GM19395 (cell line): Measurements from ENCODE around the gene TLR9.
A peak's percentile ranks its signal among the peaks of the same experiment; 100 is the strongest.
"Not testable (repeated sequence)": the region's sequence is repeated elsewhere in the genome, so short reads cannot be mapped to it uniquely, and the experiment has no call there.

Source experiments
- ATAC-seq: cut with Tn5 transposase; IDR thresholded peaks from one replicate; pipeline ENCODE4 v1.9.1; 2021; ENCODE audit warnings: mild to moderate bottlenecking, moderate library complexity; ENCODE audit not compliant: unreplicated experiment

TLR9 gene

GRCh38 chr3:52197499-52197841 lies 28.0 kb downstream of the TLR9 start:
- ATAC-seq: peak; percentile 29

DNA sequence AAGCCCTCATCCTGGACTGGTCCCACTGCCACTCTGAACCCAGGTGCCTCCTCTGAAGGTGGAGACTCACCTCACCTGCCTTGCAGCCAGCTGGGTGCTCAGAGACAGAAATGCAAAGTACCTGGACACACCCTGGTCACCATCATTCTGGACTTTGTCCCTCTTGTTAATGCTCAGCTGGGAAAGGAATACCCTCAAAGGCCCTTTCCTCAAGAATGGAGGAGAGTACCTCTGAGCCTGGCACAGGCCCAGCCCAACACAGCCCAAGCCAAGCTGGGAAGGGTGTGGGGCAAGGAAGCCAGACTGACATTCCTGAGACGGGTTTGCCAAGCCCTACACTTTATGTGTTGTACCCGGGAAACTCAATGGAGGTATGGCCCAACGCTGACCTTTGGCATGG lies 28.5 kb downstream of the TLR9 start:
- ATAC-seq: no peak

DNA sequence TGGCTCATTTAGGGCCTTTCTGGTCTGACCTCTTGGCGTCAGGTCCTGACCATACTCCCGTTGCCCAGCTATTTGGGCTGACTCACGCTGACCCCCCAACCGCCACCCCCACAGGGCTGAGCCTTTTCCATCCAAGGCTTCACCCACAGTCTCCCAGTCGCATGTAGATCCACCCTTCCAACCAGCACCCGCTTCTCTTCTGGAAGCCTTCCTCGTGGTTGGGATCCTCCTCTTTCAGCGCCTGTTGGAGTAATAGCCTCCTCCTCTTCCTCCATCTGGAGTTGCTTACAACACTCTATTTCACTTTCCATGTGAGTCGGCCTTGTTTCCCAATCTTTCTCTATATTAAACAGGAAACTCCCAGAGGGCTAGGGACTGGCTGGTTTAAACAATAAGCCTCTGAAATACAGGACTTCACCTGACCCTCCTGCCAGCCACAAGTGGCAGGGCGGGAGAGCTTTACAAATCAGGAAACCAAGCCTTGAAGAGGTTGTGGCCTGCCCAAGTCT lies 29.6 kb downstream of the TLR9 start:
- ATAC-seq: no peak

DNA sequence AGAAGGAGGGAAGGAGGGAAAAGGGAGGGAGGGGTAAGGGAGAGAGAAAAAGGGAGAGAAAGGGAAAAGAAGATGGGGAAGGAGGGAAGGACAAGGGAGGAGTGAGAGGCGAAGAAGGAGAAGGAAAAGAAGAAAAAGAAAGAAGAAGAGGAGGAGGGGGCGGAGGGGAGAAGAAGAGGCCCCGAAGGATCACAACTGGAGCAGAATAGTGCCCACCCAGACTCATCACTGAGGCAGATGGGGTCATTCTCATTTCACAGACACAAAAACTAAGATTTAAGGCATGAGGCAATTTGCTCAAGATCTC lies 30.2 kb downstream of the TLR9 start:
- ATAC-seq: no peak

- no peak for ATAC-seq
These were observed 30.8 kb downstream of the TLR9 start for GRCh38 chr3:52194485-52195290.

DNA sequence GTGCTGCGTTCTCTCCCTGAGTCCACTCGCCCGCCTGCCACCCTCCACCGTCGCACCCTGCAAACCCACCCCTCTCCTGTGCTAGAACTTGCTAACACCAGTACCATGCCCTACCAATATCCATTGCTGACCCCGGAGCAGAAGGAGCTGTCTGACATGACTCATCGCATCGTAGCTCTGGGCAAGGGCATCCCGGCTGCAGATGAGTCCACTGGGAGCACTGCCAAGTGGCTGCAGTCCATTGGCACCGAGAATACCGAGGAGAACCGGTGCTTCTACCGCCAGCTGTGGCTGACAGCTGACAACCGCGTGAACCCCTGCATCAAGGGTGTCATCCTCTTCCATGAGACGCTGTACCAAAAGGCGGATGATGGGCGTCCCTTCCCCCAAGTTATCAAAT lies 32.4 kb downstream of the TLR9 start:
- ATAC-seq: no peak

GRCh38 chr3:52191663-52192062 lies 33.8 kb downstream of the TLR9 start:
- ATAC-seq: no peak

GRCh38 chr3:52190294-52191074 lies 35.0 kb downstream of the TLR9 start:
- ATAC-seq: no peak

GRCh38 chr3:52188556-52188955 lies 36.9 kb downstream of the TLR9 start:
- no peak for ATAC-seq

GRCh38 chr3:52186729-52187128 lies 38.7 kb downstream of the TLR9 start:
- no peak for ATAC-seq

DNA sequence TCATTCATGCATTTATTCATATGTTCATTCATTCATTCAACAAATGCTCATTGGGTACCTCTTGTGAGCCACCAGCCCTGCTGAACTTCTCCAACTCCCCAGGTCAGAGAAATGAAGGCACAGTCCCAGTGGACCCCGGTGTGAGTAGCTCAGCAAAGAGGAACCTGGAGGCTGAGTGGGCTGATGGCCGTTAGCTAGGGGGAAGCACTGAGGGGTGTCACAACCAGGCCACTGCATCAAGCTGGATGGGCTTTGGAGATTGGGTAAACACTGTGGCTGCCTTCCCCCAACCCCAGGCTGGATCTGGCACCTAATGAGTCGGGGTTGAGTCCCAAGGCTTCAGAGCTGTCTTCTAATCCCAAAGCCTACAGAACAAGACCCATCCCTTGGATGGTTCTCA lies 39.6 kb downstream of the TLR9 start:
- no peak for ATAC-seq

DNA sequence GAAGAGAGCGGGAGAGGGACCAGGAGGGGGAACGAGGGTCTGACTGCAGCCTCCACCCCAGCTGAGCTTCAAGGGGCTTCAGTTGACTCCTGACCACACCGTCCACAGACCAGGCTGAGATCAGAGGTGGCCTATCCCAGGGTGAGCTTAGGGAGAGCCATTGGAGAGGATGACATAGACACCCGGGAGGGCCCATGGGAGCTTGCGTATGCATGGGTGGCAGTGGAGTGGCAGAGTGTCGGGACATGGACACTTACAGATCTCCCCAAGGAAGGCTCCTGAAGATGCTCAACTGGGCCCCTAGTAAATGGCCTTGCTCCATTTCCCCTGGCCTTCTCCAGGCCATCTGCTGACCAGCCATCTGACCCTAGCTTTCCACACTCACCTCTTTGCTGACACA lies 40.1 kb downstream of the TLR9 start:
- ATAC-seq: no peak

GRCh38 chr3:52184690-52185089 lies 40.8 kb downstream of the TLR9 start:
- ATAC-seq: no peak

GRCh38 chr3:52183786-52184445 lies 41.5 kb downstream of the TLR9 start:
- no peak for ATAC-seq

- no peak for ATAC-seq
These were observed 42.8 kb downstream of the TLR9 start for GRCh38 chr3:52182691-52183090.

DNA sequence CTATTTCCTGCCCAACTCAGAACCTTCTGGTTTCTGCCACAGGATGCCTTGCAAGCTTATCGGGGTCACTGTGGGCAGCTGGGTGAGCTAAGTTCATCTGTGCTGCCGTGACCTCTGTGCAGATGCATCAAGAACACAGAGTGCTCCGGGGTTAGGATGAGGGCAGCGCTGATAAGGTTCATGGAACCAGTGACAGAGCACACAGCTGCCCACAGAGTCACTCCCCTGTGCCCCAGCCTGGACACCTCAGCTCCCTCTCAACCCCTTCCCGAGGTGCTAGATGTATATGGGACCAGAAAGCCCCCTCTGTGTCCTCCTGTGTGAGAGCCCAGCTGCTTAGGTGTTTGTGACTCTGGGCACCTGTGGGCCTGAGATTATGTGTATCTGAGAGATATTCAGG lies 43.2 kb downstream of the TLR9 start:
- no peak for ATAC-seq

DNA sequence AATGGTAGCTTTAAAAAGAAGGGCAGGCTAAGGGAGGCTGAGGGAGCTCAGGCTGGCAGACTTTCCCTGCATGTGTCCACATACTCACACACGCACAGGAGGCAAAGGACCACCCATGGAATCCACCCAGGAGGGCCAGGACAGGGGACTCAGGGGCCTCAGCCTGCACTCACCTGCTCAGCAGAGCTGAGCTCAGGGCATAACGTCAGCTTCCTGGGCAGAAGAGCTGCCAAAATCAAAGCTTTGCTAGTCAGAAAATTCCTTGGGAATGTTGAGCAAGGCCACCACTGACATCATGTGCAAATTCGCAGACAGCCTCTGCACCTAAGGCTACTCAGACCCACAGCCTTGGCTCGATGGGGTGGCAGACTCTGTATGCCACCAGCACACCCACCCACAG lies 43.9 kb downstream of the TLR9 start:
- ATAC-seq: no peak

- ATAC-seq: no peak
These were observed 46.9 kb downstream of the TLR9 start for GRCh38 chr3:52178537-52178936.

DNA sequence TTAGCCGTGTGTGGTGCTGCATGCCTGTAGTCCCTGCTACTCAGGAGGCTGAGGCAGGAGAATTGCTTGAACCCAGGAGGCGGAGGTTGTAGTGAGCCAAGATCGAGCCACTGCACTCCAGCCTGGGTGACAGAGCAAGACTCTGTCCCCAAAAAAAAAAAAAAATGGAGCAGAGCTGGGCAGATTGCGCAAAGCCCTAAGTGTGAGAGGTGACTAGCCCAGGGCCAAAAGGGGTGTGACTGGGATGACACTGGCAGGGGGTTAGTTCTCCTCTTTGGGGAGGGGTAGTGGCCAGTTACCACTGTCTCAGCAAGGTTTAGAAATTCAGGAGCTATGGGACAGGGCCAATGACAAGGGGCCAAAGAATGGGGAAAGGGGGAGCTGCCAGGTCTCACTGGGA lies 47.3 kb downstream of the TLR9 start:
- not testable (repeated sequence) for ATAC-seq

DNA sequence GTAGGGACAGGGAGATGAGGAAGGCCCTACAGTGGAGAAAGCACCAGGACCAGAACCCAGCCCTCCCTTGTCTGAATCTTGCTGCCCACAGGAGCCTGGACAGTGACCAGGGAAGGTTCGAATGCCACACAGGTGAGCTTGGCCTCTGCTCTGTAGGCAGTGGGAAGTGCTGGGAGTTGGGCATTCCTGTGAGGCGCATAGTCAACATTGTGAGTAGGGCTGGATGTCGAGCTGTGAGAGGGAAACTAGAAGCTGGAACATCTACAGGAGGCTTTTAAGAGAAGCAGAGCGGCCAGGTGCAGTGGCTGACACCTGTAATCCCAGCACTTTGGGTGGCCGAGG lies 47.8 kb downstream of the TLR9 start:
- no peak for ATAC-seq

DNA sequence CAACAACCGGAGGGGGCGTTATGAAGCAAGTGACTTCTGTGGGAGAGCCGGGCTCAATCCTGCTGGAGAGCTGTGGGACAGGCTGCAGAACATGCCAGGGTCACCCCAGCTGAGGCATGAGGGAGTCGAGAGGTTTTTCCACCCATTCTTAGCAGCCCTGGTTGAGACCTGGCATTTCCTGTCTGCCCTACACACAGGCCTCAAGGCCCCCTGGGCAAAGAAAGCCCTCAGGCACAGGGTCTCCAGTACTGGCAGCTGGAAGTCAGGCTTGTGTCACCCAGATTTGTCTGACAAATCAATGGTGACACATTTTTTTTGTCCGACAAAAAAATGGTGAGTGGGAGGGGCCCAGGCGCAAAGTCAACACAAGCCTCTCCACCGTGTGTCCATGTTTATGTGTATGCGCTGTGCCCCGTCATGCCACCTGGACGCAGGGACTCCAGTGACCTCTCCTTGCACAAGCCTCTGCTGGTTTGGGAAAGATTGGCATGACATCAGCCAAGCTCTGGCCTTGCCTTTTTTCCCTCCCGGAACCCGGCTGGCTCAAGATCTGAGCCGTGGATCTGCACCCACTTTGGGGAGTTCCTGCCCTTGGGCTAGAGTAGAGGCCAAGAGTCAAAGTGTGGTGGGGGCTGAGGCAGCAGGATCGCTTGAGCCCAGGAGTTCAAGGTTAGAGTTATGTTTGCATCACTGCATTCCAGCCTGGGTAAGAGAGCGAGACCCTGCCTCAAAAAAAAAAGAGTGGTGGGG lies 48.3 kb downstream of the TLR9 start:
- no peak for ATAC-seq
